ENCODE results near the gene DIRAS2. TPM values are rescaled to one million over a fixed set of nuclear protein-coding genes. Genes with fewer than 3 reads are reported as not detected.
A peak's percentile ranks its signal among the peaks of the same experiment; 100 is the strongest.
"Not testable (repeated sequence)": the region's sequence is repeated elsewhere in the genome, so short reads cannot be mapped to it uniquely, and the experiment has no call there.

DIRAS2 gene, protein sequence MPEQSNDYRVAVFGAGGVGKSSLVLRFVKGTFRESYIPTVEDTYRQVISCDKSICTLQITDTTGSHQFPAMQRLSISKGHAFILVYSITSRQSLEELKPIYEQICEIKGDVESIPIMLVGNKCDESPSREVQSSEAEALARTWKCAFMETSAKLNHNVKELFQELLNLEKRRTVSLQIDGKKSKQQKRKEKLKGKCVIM
- not detected for total RNA-seq

DNA sequence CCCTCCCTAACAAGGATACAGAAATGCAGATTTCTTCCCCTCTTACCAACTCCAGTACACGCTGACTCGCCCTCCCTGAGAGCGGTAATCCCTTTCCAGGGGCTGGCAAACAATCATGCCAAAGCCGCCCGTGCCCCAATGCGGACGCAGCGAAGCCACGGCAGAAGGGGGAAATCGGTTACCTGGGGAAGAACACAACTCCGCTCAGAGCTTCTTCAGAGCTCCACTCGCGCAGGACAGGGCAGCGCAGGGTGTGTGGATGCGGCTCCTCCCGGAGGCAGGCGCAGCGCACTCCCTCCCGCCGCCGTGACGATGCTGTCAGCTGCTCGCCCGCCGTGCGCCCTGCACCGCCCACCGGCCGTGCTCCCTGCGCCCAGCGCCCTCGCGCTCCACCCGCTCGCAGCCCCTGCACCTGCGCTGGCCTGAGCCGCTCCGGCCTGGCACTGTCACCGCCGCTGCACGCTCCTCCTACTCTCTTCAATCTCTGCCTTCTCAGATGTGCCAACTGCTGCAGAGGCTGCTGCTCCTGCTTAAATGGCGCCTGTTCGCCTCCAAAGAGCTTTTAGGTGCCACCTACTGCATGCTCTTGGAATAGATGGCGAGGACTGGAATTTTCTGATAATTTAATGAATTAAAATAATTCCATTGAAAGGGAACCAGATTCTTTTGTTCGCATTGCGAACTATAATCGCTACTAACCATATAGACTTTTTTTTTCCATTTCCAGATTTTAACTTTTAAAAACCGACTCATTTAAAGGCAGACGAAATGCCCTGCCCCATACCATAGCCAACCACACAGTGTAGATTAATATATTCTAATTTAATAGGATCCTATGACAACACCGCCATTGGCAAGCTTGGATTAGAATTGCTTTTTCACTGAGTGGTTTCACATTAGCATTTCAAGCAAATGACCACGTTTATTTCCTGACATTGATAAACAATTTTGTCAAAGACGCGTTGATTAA lies at the start of gene DIRAS2:
Gene DIRAS2 (minus strand): TSS at position 255 of the 970 bp plus-strand sequence. CDS start 28,997 bp downstream, outside the sequence.
- CTCF ChIA-PET = interaction anchor here (1.1 kb wide), 1 partner anchor 416 kb away, joined by 3 read pairs; no protein-coding TSS in a partner anchor
- POLR2A ChIA-PET = no interaction called here
- Mint-ChIP-seq H3K4me3 (peak within 1 kb of the TSS; percentile 60), H3K27me3 (peaks cover 62% of the 10 kb centered on the region), H3K9me3 (ENCODE audit: low read depth) (no peaks in the 10 kb centered on the region), H3K36me3 (ENCODE audit: low read depth) (no peaks in the 10 kb centered on the region), H3K27ac (no peak within 1 kb of the TSS), H3K4me1 (peaks cover 3% of the 10 kb centered on the region)
- ATAC-seq (peak; percentile 86), DNase-seq (peak; percentile 62)
- intact Hi-C loops (cut with DNase I, micrococcal nuclease) = loop anchor here in 1 of 2 experiments (5.0 kb wide), 1 partner anchor 416 kb away; no protein-coding TSS in a partner anchor

DNA sequence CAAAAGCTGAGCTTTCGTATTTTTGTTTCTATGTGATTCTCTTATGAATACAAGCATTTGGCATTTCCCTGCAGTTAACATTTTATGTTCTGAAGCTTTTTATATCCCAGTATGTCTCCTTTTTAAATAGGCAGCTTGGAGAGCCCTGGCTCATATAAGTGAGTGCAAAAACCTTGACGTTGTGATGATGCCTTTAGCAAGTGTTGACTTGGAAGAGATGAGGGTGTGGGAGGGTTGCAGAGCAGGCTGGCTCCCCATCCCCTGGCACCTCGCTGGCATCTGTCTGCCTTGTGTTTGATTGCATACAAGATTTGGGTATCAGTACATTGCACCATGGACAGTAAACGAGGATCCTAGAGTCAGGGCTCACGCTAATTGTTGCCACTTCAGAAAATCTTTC lies 42.1 kb upstream of the DIRAS2 start:
- ChIA-PET CTCF (no interaction called here), POLR2A (no interaction called here)
- no peaks in the 10 kb centered on the region for H3K4me1 Mint-ChIP-seq
- peaks cover 4% of the 10 kb centered on the region for H3K27me3 Mint-ChIP-seq
- no peak for ATAC-seq
- H3K27ac Mint-ChIP-seq = no peak overlapping the region
- H3K4me3 Mint-ChIP-seq = no peak overlapping the region
- H3K9me3 Mint-ChIP-seq (ENCODE audit: low read depth) = no peaks in the 10 kb centered on the region
- intact Hi-C loops (cut with DNase I, micrococcal nuclease) = no loop called here
- no peak for DNase-seq
- no peaks in the 10 kb centered on the region for H3K36me3 Mint-ChIP-seq (ENCODE audit: low read depth)

DNA sequence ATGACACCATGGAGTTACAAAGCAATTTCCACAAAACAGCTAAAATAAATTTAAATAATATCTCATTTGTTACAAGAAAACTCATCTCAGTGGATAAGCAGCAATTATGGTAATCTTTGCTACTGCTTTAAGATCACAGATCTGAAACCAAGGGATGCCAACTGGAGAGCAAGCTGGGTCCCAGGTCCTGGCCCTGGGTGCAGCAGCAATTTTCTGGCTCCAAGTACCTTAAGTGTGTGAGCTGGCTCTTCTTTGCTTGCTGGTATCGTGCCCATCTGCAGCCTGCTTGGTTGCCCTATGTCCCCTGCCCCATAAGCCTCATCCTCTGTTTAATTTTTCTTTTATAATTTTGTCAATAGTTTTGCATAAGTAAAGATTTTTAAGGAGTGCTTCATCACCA lies 41.5 kb upstream of the DIRAS2 start:
- no peak overlapping the region for H3K4me3 Mint-ChIP-seq
- POLR2A ChIA-PET = no interaction called here
- H3K27ac Mint-ChIP-seq = no peak overlapping the region
- H3K4me1 Mint-ChIP-seq = no peaks in the 10 kb centered on the region
- peaks cover 4% of the 10 kb centered on the region for H3K27me3 Mint-ChIP-seq
- CTCF ChIA-PET = no interaction called here
- ATAC-seq (no peak), DNase-seq (no peak)
- intact Hi-C loops (cut with DNase I, micrococcal nuclease) = no loop called here
- H3K36me3 Mint-ChIP-seq (ENCODE audit: low read depth) = no peaks in the 10 kb centered on the region
- no peaks in the 10 kb centered on the region for H3K9me3 Mint-ChIP-seq (ENCODE audit: low read depth)

DNA sequence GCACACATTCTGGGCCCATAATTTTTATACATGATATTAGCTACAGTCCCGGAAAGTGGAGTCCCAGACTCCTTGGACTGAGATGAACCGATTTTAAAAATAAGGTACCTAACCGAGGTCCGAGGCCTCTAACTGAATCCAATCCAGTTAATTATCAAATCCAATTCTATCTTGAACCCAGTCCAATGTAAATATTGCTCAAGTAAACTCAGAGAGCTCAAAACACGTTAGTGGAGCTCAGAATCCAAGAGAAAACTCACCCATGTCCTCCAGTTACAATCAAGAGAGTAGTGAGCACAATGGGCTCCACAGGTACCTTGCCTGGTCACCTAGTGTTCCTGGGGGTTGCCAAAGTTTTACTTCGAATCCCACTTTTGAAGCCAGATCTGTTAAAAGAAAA lies 37.9 kb upstream of the DIRAS2 start:
- Mint-ChIP-seq H3K27ac (no peak overlapping the region), H3K9me3 (ENCODE audit: low read depth) (no peaks in the 10 kb centered on the region), H3K36me3 (ENCODE audit: low read depth) (no peaks in the 10 kb centered on the region), H3K4me3 (no peak overlapping the region), H3K4me1 (no peaks in the 10 kb centered on the region), H3K27me3 (peaks cover 2% of the 10 kb centered on the region)
- no peak for ATAC-seq
- intact Hi-C loops (cut with DNase I, micrococcal nuclease) = no loop called here
- CTCF ChIA-PET = interaction anchor here (1.2 kb wide), 1 partner anchor 29 kb away, joined by 3 read pairs; no protein-coding TSS in a partner anchor
- no peak for DNase-seq
- POLR2A ChIA-PET = interaction anchor here (0.8 kb wide), 1 partner anchor 1186 kb away, joined by 3 read pairs; no protein-coding TSS in a partner anchor

DNA sequence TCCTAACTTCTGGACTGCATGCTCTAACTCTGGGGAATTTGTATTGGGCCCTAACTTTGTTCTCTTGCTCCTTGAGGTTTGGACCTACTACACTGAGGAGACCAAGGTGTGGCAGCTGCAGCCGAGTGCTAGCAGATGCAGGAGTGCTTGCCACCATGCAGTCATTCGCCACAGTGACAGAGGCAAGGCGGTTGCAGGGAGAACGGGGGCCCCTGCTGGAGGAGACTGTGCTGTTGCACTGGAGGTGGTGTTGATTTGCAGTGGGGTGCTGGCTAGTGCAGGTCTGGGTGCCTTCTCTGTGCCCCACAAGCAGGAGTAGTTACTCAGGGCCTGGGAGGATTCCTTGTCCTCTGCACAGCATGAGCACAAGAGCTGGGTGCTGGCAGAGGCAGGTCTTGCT lies 22.4 kb upstream of the DIRAS2 start:
- peak; percentile 5 for DNase-seq
- Mint-ChIP-seq H3K4me1 (no peaks in the 10 kb centered on the region), H3K36me3 (ENCODE audit: low read depth) (peaks cover 1% of the 10 kb centered on the region), H3K4me3 (no peak overlapping the region), H3K27me3 (peaks cover 28% of the 10 kb centered on the region), H3K27ac (no peak overlapping the region), H3K9me3 (ENCODE audit: low read depth) (peaks cover 6% of the 10 kb centered on the region)
- ATAC-seq = no peak
- ChIA-PET POLR2A (no interaction called here), CTCF (no interaction called here)
- intact Hi-C loops (cut with DNase I, micrococcal nuclease) = no loop called here

DNA sequence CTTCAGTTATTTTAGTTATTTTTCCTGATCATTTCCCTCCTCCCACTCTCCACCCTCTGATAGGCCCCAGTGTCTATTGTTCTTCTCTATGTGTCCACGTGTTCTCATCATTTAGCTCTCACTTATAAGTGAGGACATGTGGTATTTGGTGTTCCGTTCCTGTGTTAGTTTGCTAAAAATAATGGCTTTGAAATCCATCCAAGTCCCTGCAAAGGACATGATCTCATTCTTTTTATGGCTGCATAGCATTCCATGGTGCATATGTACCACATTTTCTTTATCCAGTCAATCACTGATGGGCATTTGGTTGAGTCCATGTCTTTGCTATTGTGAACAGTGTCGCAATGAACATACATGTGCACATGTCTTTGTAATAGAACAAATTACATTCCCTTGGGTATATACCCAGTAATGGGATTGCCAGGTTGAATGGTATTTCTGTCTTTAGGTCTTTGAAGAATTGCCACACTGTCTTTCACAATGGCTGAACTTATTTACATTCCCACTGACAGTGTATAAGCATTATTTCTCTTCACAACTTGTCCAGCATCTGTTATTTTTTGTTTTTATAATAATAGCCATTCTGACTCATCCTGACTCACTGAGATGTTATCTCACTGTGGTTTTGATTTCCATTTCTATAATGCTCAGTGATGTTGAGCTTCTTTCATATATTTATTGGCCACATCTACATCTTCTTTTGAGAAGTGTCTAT lies 17.2 kb upstream of the DIRAS2 start:
- intact Hi-C loops (cut with DNase I, micrococcal nuclease) = no loop called here
- Mint-ChIP-seq H3K27me3 (peaks cover 22% of the 10 kb centered on the region), H3K4me1 (no peaks in the 10 kb centered on the region), H3K9me3 (ENCODE audit: low read depth) (peaks cover 5% of the 10 kb centered on the region), H3K27ac (no peak overlapping the region), H3K4me3 (no peak overlapping the region), H3K36me3 (ENCODE audit: low read depth) (no peaks in the 10 kb centered on the region)
- DNase-seq = no peak
- ATAC-seq = no peak
- CTCF ChIA-PET = no interaction called here
- POLR2A ChIA-PET = no interaction called here

DNA sequence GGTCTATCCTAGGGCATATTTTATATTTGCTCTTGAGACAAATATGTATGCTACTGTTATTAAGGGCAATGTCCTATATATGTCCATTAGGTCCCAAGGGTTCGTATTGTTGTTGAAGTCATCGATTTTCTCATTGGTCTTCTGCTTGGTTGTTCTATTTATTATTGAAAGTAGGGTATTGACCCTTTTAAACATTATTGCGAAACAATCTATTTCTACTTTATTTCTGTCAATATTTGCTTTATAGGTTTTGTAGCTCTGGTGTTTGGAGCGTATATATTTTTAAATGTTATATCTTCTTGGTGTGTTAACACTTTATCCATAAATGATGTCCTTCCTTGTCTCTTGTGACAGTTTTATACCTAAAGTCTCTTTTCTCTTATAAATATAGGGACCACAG lies 16.2 kb upstream of the DIRAS2 start:
- Mint-ChIP-seq H3K4me1 (no peaks in the 10 kb centered on the region), H3K9me3 (ENCODE audit: low read depth) (peaks cover 2% of the 10 kb centered on the region), H3K27ac (no peak overlapping the region), H3K27me3 (peaks cover 19% of the 10 kb centered on the region), H3K36me3 (ENCODE audit: low read depth) (no peaks in the 10 kb centered on the region), H3K4me3 (no peak overlapping the region)
- ATAC-seq (no peak), DNase-seq (no peak)
- CTCF ChIA-PET = interaction anchor here (1.1 kb wide), 1 partner anchor 350 kb away, joined by 3 read pairs; no protein-coding TSS in a partner anchor
- intact Hi-C loops (cut with DNase I, micrococcal nuclease) = no loop called here
- POLR2A ChIA-PET = no interaction called here

DNA sequence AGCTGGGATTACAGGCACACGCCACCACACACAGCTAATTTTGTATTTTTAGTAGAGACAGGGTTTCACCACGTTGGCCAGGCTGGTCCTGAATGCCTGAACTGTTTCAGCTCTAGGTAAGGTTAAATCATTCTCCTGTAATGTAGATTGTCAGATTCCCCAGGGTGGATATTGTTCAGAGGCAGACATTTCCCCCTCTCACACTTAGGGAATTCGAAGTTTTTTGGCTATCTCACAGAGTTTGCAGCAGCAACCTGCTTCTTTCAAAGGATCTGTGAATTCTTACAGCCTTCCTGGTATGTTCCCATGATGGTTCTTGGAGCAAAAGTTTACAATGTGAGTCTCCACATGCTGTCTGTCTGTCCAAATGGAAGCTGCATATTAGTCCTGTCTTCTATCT lies 15.6 kb upstream of the DIRAS2 start:
- peaks cover 2% of the 10 kb centered on the region for H3K9me3 Mint-ChIP-seq (ENCODE audit: low read depth)
- no peak for ATAC-seq
- no peak overlapping the region for H3K4me3 Mint-ChIP-seq
- H3K4me1 Mint-ChIP-seq = no peaks in the 10 kb centered on the region
- no peak overlapping the region for H3K27ac Mint-ChIP-seq
- H3K27me3 Mint-ChIP-seq = peaks cover 19% of the 10 kb centered on the region
- H3K36me3 Mint-ChIP-seq (ENCODE audit: low read depth) = no peaks in the 10 kb centered on the region
- CTCF ChIA-PET = interaction anchor here (1.1 kb wide), 1 partner anchor 349 kb away, joined by 3 read pairs; no protein-coding TSS in a partner anchor
- POLR2A ChIA-PET = no interaction called here
- intact Hi-C loops (cut with DNase I, micrococcal nuclease) = no loop called here
- DNase-seq = no peak

DNA sequence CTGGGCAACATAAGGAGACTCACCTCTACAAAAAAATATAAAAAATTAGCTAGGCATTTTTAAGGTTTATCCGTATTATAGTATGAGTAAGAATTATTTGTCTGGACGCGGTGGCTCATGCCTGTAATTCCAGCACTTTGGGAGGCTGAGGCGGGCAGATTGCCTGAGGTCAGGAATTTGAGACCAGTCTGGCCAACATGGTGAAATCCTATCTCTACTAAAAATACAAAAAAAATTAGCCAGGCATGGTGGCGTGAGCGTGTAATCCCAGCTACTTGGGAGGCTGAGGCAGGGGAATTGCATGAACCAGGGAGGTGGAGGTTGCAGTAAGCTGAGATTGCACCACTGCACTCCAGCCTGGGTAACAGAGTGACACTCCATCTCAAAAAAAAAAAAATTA lies 14.3 kb upstream of the DIRAS2 start:
- CTCF ChIA-PET = interaction anchor here (1.0 kb wide), 1 partner anchor 20 kb away, joined by 3 read pairs; no protein-coding TSS in a partner anchor
- DNase-seq; H3K36me3 Mint-ChIP-seq (ENCODE audit: low read depth); intact Hi-C loops (cut with DNase I, micrococcal nuclease); H3K4me3 Mint-ChIP-seq; ATAC-seq; H3K9me3 Mint-ChIP-seq (ENCODE audit: low read depth); H3K4me1 Mint-ChIP-seq; POLR2A ChIA-PET; H3K27ac Mint-ChIP-seq: not testable (repeated sequence)
- H3K27me3 Mint-ChIP-seq = peaks cover 11% of the 10 kb centered on the region

DNA sequence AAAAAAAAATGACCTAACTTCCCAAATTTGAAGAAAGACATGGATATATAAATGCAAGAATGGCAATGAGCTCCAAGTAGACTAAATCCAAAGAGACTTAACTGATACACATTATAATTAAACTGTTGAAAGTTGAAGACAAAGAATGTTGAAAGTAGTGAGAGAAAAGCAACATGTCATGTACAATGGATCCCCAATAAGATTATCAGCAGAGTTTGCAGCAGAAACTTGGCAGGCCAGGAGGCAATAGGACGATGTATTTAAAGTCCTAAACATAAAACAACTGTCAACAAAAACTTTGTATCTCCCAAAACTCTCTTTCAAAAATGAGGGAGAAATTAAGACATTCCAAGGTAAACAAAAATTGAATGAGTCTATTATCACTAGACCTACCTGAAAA lies 8.6 kb upstream of the DIRAS2 start:
- H3K36me3 Mint-ChIP-seq (ENCODE audit: low read depth) = no peaks in the 10 kb centered on the region
- no peaks in the 10 kb centered on the region for H3K4me1 Mint-ChIP-seq
- H3K27me3 Mint-ChIP-seq = peaks cover 15% of the 10 kb centered on the region
- ChIA-PET POLR2A (no interaction called here), CTCF (no interaction called here)
- no peak for ATAC-seq
- peaks cover 13% of the 10 kb centered on the region for H3K9me3 Mint-ChIP-seq (ENCODE audit: low read depth)
- no peak overlapping the region for H3K4me3 Mint-ChIP-seq
- no peak for DNase-seq
- H3K27ac Mint-ChIP-seq = no peak overlapping the region
- intact Hi-C loops (cut with DNase I, micrococcal nuclease) = no loop called here

DNA sequence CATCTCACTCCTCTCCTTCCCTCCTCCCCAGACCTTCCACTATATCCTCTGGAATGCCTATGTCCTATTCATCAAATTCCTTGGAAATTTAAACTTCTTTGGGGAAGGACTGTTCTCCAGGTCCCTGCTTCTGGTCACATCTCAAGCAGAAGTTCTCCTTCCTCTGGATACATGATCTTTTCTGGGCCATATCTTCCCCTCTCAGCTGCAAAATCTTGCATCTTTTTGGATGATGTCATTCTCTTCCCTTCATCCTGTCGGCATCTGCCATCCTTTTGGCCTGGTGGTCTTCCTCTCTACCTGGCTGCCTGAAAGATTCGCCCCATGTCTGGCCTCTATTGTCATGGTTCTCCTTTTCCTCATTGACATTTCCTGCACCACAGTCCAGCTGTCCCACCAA lies 5.2 kb upstream of the DIRAS2 start:
- H3K9me3 Mint-ChIP-seq (ENCODE audit: low read depth) = peaks cover 13% of the 10 kb centered on the region
- no peak overlapping the region for H3K4me3 Mint-ChIP-seq
- no peak overlapping the region for H3K27ac Mint-ChIP-seq
- no peaks in the 10 kb centered on the region for H3K4me1 Mint-ChIP-seq
- intact Hi-C loops (cut with DNase I, micrococcal nuclease) = no loop called here
- H3K36me3 Mint-ChIP-seq (ENCODE audit: low read depth) = no peaks in the 10 kb centered on the region
- no peak for ATAC-seq
- POLR2A ChIA-PET = no interaction called here
- CTCF ChIA-PET = no interaction called here
- H3K27me3 Mint-ChIP-seq = peaks cover 33% of the 10 kb centered on the region
- no peak for DNase-seq

All from activated CD4-positive, alpha-beta T cell treated with anti-CD3 and anti-CD28 coated beads for 36 hours (primary cell).